Stromal cell of bone marrow (primary cell): Measurements from ENCODE around the gene PTPRM.
A peak's percentile ranks its signal among the peaks of the same experiment; 100 is the strongest.

Experiments
- DNase-seq: peaks from one replicate; pipeline ENCODE4 v3.0.0-alpha.2; 2012; ENCODE audit warnings: low read depth

The PTPRM gene

GRCh38 chr18:7896805-7897518, 329.8 kb downstream of the PTPRM start:
- DNase-seq = peak; percentile 24

GRCh38 chr18:7898181-7898580, 331.1 kb downstream of the PTPRM start:
- DNase-seq = no peak

- DNase-seq = no peak
Observed at GRCh38 chr18:7899078-7899477, 332.0 kb downstream of the PTPRM start.

- no peak for DNase-seq
Observed at GRCh38 chr18:7900091-7900490, 333.0 kb downstream of the PTPRM start.

GRCh38 chr18:7901657-7902056, 334.5 kb downstream of the PTPRM start:
- no peak for DNase-seq

GRCh38 chr18:7902399-7902839, 335.3 kb downstream of the PTPRM start:
- peak; percentile 35 for DNase-seq

GRCh38 chr18:7904529-7904928, 337.4 kb downstream of the PTPRM start:
- peak; percentile 25 for DNase-seq

GRCh38 chr18:7908681-7909299, 341.7 kb downstream of the PTPRM start:
- no peak for DNase-seq

- no peak for DNase-seq
Observed at GRCh38 chr18:7914834-7915670, 347.9 kb downstream of the PTPRM start.

- no peak for DNase-seq
Observed at GRCh38 chr18:7918701-7919100, 351.6 kb downstream of the PTPRM start.

GRCh38 chr18:7919565-7919964, 352.4 kb downstream of the PTPRM start:
- no peak for DNase-seq

GRCh38 chr18:7921938-7922587, 354.9 kb downstream of the PTPRM start:
- peak; percentile 72 for DNase-seq

GRCh38 chr18:7923105-7923504, 356.0 kb downstream of the PTPRM start:
- DNase-seq = no peak

- DNase-seq = no peak
Observed at GRCh38 chr18:7924616-7925015, 357.5 kb downstream of the PTPRM start.

GRCh38 chr18:7926526-7926925, 359.4 kb downstream of the PTPRM start:
- DNase-seq = no peak

- no peak for DNase-seq
Observed at GRCh38 chr18:7927119-7927518, 360.0 kb downstream of the PTPRM start.

- DNase-seq = no peak
Observed at GRCh38 chr18:7931763-7932162, 364.6 kb downstream of the PTPRM start.

- DNase-seq = no peak
Observed at GRCh38 chr18:7937268-7937667, 370.2 kb downstream of the PTPRM start.

GRCh38 chr18:7939521-7939920, 372.4 kb downstream of the PTPRM start:
- DNase-seq = no peak

GRCh38 chr18:7940379-7940778, 373.3 kb downstream of the PTPRM start:
- no peak for DNase-seq

- DNase-seq = no peak
Observed at GRCh38 chr18:7940971-7941370, 373.9 kb downstream of the PTPRM start.

GRCh38 chr18:7941533-7941932, 374.4 kb downstream of the PTPRM start:
- no peak for DNase-seq
